Mesodermal cell (in vitro differentiated cells): ENCODE measurements around the gene DGKI.

Experiments used
- H3K27ac ChIP-seq: 2 replicates; pipeline ENCODE4 v1.7.0; 2013; ENCODE audit warnings: mild to moderate bottlenecking, low read depth, low read length, moderate library complexity; ENCODE audit not compliant: severe bottlenecking
- H3K36me3 ChIP-seq: 2 replicates; pipeline ENCODE4 v1.7.1; 2013; ENCODE audit warnings: mild to moderate bottlenecking, low read length, moderate library complexity; ENCODE audit not compliant: control insufficient read depth, insufficient read depth
- H3K4me1 ChIP-seq: one replicate; pipeline ENCODE4 v1.7.1; 2013; ENCODE audit warnings: mild to moderate bottlenecking, low read length; ENCODE audit not compliant: insufficient read depth, control insufficient read depth, poor library complexity, severe bottlenecking
- H3K4me3 ChIP-seq: 2 replicates; pipeline ENCODE4 v1.7.0; 2013; ENCODE audit warnings: low read length, control low read depth, mild to moderate bottlenecking; ENCODE audit not compliant: insufficient read depth, poor library complexity, severe bottlenecking; ENCODE audit errors: extremely low read depth
- H3K9me3 ChIP-seq: 2 replicates; pipeline ENCODE4 v1.7.1; 2013; ENCODE audit warnings: mild to moderate bottlenecking, low read length, moderate library complexity; ENCODE audit not compliant: control insufficient read depth
- WGBS, 2 experiments: methylation state at CpG; one replicate each; pipeline ENCODE4 v1.1.5; 2013; ENCODE audit warnings: missing lambda C conversion rate in 2 of 2; ENCODE audit not compliant: insufficient coverage in 2 of 2; 5-methylcytosine and 5-hydroxymethylcytosine counted together

The DGKI gene

DNA sequence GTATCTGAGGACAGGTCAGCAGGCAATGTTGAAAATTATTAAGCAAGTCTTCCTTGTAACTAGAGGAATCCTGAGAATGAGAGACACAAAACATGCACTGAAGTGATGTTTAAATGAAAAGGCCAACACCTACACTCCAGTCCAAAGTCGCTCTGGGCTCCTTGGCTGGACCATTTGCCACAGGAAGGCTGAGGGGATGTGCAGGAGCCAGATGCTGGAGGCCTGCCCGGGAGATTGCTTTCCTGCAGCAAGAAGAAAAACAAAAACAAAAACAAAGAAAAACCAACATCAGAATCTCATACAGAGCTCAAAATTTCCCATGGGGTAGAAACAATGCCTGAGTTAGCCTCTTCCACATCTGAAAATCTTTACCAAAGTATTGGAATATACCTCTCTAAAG, 157.0 kb downstream of the DGKI start:
- H3K36me3 ChIP-seq = no peaks in the 10 kb centered on the region
- 77 to 100% methylated on average over 1 to 2 of the region's 2 CpGs for WGBS, 2 experiments

GRCh38 chr7:137687556-137688265, 159.1 kb downstream of the DGKI start:
- no peak overlapping the region for H3K4me3 ChIP-seq
- 88 to 92% methylated on average over 2 to 3 of the region's 8 CpGs for WGBS, 2 experiments

More for the DNA sequence above, 157.0 kb downstream of the DGKI start:
- Histone ChIP-seq H3K4me3 (no peak overlapping the region), H3K9me3 (no peaks in the 10 kb centered on the region), H3K4me1 (no peaks in the 10 kb centered on the region), H3K27ac (no peak overlapping the region)

DNA sequence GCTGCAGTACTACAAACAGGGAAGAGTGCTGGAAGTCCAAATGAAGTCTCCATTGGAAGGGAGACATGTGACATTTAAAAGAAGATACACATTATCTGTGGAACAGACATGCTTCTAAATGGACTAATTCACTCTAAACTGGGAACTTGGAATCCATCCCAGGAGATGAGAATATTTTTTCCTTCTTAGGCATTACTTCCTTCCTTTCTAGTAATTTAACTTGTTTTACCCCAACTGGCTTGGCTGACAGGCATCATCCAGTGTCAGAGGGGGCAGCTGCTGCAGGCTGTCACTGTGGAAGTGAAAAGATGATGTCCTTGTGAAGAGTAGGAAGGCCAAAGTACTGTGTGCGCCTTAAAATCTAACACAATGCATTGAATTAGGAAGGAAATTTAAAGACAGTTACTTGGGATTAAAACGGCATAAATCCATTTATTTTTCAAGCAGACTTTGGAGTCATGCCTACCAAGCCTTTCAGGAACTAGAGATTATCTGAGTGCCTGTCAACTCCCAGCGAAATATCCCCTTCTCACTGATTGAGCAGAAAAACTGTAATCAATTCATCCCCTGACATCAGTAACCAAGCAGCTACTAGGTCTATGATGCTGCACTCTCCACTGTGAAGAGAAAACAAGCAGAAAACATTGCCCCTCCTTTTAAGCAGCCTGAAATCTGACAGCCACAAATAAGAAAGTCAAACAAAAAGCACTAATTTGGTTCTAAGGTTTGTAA, 161.2 kb downstream of the DGKI start:
- no peak overlapping the region for H3K27ac ChIP-seq
- H3K4me1 ChIP-seq = no peaks in the 10 kb centered on the region

More at GRCh38 chr7:137687556-137688265, 159.1 kb downstream of the DGKI start:
- Histone ChIP-seq H3K9me3 (no peaks in the 10 kb centered on the region), H3K27ac (no peak overlapping the region), H3K4me1 (no peaks in the 10 kb centered on the region), H3K36me3 (no peaks in the 10 kb centered on the region)

GRCh38 chr7:137684776-137685175, 162.0 kb downstream of the DGKI start:
- no peak overlapping the region for H3K4me3 ChIP-seq
- H3K27ac ChIP-seq = no peak overlapping the region
- no peaks in the 10 kb centered on the region for H3K9me3 ChIP-seq
- no peaks in the 10 kb centered on the region for H3K36me3 ChIP-seq
- H3K4me1 ChIP-seq = no peaks in the 10 kb centered on the region
- WGBS, 2 experiments = 94 to 98% methylated on average over 7 to 8 of the region's 8 CpGs

More for the DNA sequence above, 161.2 kb downstream of the DGKI start:
- H3K9me3 ChIP-seq = no peaks in the 10 kb centered on the region
- 72 to 100% methylated on average over 1 to 2 of the region's 3 CpGs for whole genome bisulfite sequencing, 2 experiments
- no peaks in the 10 kb centered on the region for H3K36me3 ChIP-seq
- H3K4me3 ChIP-seq = no peak overlapping the region

- H3K36me3 ChIP-seq = no peaks in the 10 kb centered on the region
- H3K4me1 ChIP-seq = no peaks in the 10 kb centered on the region
- H3K4me3 ChIP-seq = no peak overlapping the region
- no peak overlapping the region for H3K27ac ChIP-seq
- H3K9me3 ChIP-seq = no peaks in the 10 kb centered on the region
- 91 to 95% methylated on average over 5 to 7 of the region's 7 CpGs for WGBS, 2 experiments
Observed at GRCh38 chr7:137684316-137684715, 162.5 kb downstream of the DGKI start.

GRCh38 chr7:137682596-137682995, 164.2 kb downstream of the DGKI start:
- H3K36me3 ChIP-seq = no peaks in the 10 kb centered on the region
- no peaks in the 10 kb centered on the region for H3K4me1 ChIP-seq
- H3K27ac ChIP-seq = no peak overlapping the region
- H3K4me3 ChIP-seq = no peak overlapping the region
- H3K9me3 ChIP-seq = no peaks in the 10 kb centered on the region

DNA sequence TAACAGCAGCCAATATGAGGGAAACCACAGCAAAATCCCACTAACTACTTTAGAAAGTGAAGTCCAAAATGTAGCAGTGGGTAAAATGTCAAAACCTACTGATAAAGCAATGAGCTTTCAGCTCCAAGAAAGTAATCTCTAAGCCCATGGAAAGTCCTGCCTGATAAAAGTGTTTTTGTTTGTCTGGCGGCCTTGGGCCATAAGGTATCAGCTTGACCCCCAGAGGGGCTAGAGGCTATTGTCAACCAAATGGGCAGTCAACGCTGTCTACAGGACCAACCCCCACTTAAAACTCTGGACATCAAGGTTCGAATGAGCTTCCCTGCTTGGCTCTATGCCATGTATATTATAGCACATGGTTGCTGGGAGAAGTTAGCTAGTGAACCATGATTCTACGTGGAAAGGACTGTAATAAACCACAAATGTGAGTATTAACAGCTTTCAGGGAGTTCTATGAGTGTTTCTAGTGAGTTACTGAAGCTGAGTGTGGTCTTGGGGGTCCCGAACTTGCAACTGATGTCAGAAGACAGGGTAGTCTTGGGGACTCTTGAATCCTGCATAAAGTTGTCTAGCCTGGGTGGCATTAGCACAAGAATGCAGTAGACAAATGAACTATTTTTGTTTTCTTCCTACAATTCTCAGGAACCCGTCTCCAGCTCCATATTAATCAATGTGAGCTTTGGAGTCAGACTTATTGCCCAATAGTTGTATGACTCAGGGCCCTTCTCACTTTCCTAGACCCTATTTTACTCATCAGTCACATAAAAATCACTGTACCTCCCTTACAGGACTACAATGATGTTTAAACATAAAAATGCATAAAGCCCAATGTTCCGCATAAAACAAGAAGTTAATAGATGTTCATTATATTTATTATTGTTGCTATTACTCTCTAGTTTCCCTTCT, 164.9 kb downstream of the DGKI start:
- Histone ChIP-seq H3K36me3 (no peaks in the 10 kb centered on the region), H3K4me1 (no peaks in the 10 kb centered on the region), H3K4me3 (no peak overlapping the region), H3K27ac (no peak overlapping the region), H3K9me3 (no peaks in the 10 kb centered on the region)
- WGBS, 2 experiments = 77 to 79% methylated on average over 4 to 5 of the region's 7 CpGs

- Histone ChIP-seq H3K27ac (no peak overlapping the region), H3K4me1 (peaks cover 4% of the 10 kb centered on the region), H3K4me3 (no peak overlapping the region), H3K36me3 (no peaks in the 10 kb centered on the region), H3K9me3 (no peaks in the 10 kb centered on the region)
- WGBS, 2 experiments = 87 to 88% methylated on average over 10 to 11 of the region's 11 CpGs
Observed at GRCh38 chr7:137674551-137675409, 172.0 kb downstream of the DGKI start.

GRCh38 chr7:137674048-137674447, 172.7 kb downstream of the DGKI start:
- 92 to 97% methylated on average over 2 to 3 of the region's 3 CpGs for WGBS, 2 experiments
- no peak overlapping the region for H3K4me3 ChIP-seq
- no peak overlapping the region for H3K27ac ChIP-seq
- peaks cover 4% of the 10 kb centered on the region for H3K4me1 ChIP-seq
- H3K9me3 ChIP-seq = no peaks in the 10 kb centered on the region
- H3K36me3 ChIP-seq = no peaks in the 10 kb centered on the region

GRCh38 chr7:137671920-137672319, 174.9 kb downstream of the DGKI start:
- WGBS, 2 experiments = 89 to 100% methylated on average over 5 of the region's 5 CpGs

More at GRCh38 chr7:137671920-137672319, 174.9 kb downstream of the DGKI start:
- H3K27ac ChIP-seq = no peak overlapping the region
- H3K4me1 ChIP-seq = peaks cover 10% of the 10 kb centered on the region
- no peak overlapping the region for H3K4me3 ChIP-seq
- no peaks in the 10 kb centered on the region for H3K9me3 ChIP-seq
- no peaks in the 10 kb centered on the region for H3K36me3 ChIP-seq
